IMR-90 (cell line): Measurements from ENCODE around the gene UQCC5. TPM values are rescaled to one million over a fixed set of nuclear protein-coding genes. Genes with fewer than 3 reads are reported as not detected.

Source experiments
- ATAC-seq: fragments of 200-7000 bp; cut with Tn5 transposase; 2 replicates; pipeline ENCODE4 v1.9.1; 2020; ENCODE audit warnings: low read depth, mild to moderate bottlenecking, moderate library complexity
- BruUV-seq: library from RNA; stranded (reverse); fragments of 400-500 nt; replicated peaks from 2 replicates; lab custom pipeline; 2021; lab: Mats Ljungman, UMichigan
- CTCF ChIA-PET: fragments of 300-600 bp; formaldehyde crosslinking; extraction: SDS; loops from one replicate; lab custom pipeline; 2021; ENCODE audit warnings: antibody characterized with exemption; lab: Yijun Ruan, JAX
- POLR2A ChIA-PET: fragments of 300-600 bp; sonication (Branson Sonifier 250); formaldehyde crosslinking; loops from one replicate; lab custom pipeline; 2022; ENCODE audit warnings: antibody characterized with exemption; ENCODE audit not compliant: unreplicated experiment; lab: Charles Lee
- DNase-seq: peaks from one replicate; pipeline ENCODE4 v3.0.0; 2013
- H2AFZ ChIP-seq: replicated peaks from 2 replicates; pipeline ENCODE3; 2013; ENCODE audit warnings: low read length, mild to moderate bottlenecking; ENCODE audit not compliant: poor library complexity
- H2AK5ac ChIP-seq: 2 replicates; pipeline ENCODE4 v1.6.1; 2013; ENCODE audit warnings: low read depth, low read length, inconsistent platforms
- H2AK9ac ChIP-seq: replicated peaks from 2 replicates; pipeline ENCODE3; 2013; ENCODE audit warnings: mild to moderate bottlenecking, low read depth, low read length, moderate library complexity; ENCODE audit not compliant: poor library complexity
- H2BK120ac ChIP-seq: 2 replicates; pipeline ENCODE4 v1.6.1; 2013; ENCODE audit warnings: low read depth, low read length, inconsistent platforms
- H2BK15ac ChIP-seq: 3 replicates; pipeline ENCODE4 v1.6.1; 2013; ENCODE audit warnings: low read depth, low read length, inconsistent platforms
- H2BK20ac ChIP-seq: 2 replicates; pipeline ENCODE4 v1.6.1; 2013; ENCODE audit warnings: low read depth, mild to moderate bottlenecking, inconsistent platforms, low read length, moderate library complexity
- H2BK5ac ChIP-seq: 2 replicates; pipeline ENCODE4 v1.6.1; 2013; ENCODE audit warnings: mild to moderate bottlenecking, low read depth, low read length, inconsistent platforms; ENCODE audit not compliant: poor library complexity, severe bottlenecking
- H3K14ac ChIP-seq: replicated peaks from 2 replicates; pipeline ENCODE4 v1.6.1; 2013; ENCODE audit warnings: low read depth, low read length, inconsistent platforms
- H3K18ac ChIP-seq: 2 replicates; pipeline ENCODE4 v1.6.1; 2013; ENCODE audit warnings: low read depth, low read length, control low read depth
- H3K23ac ChIP-seq: 2 replicates; pipeline ENCODE4 v1.6.1; 2013; ENCODE audit warnings: low read depth, low read length, inconsistent platforms
- H3K27ac ChIP-seq: 2 replicates; pipeline ENCODE4 v1.5.1; 2013; ENCODE audit warnings: mild to moderate bottlenecking, control low read depth, low read length; ENCODE audit not compliant: insufficient read depth
- H3K27me3 ChIP-seq: 2 replicates; pipeline ENCODE4 v1.6.1; 2013; ENCODE audit warnings: low read length; ENCODE audit not compliant: control insufficient read depth, insufficient read depth
- H3K36me3 ChIP-seq: 2 replicates; pipeline ENCODE4 v1.6.1; 2013; ENCODE audit warnings: low read length, mixed read lengths; ENCODE audit not compliant: control insufficient read depth, insufficient read depth
- H3K4ac ChIP-seq: 2 replicates; pipeline ENCODE4 v1.6.1; 2013; ENCODE audit warnings: low read depth, low read length, inconsistent platforms
- H3K4me1 ChIP-seq: 2 replicates; pipeline ENCODE4 v1.6.1; 2013; ENCODE audit warnings: low read length, mixed read lengths; ENCODE audit not compliant: control insufficient read depth, insufficient read depth
- H3K4me2 ChIP-seq: 2 replicates; pipeline ENCODE4 v1.6.1; 2013; ENCODE audit warnings: low read depth, mild to moderate bottlenecking, control low read depth, low read length, moderate library complexity
- H3K4me3 ChIP-seq: 2 replicates; pipeline ENCODE4 v1.5.1; 2013; ENCODE audit warnings: low read depth, mild to moderate bottlenecking, control low read depth, low read length, moderate library complexity; ENCODE audit not compliant: insufficient read depth
- H3K56ac ChIP-seq: 2 replicates; pipeline ENCODE4 v1.6.1; 2013; ENCODE audit warnings: low read length, inconsistent platforms; ENCODE audit not compliant: insufficient read depth; ENCODE audit errors: extremely low read depth
- H3K79me1 ChIP-seq, 2 experiments: 2 replicates each; pipeline ENCODE4 v1.6.1; 2013; ENCODE audit warnings: low read length in 2 of 2, inconsistent platforms in 1 of 2, low read depth in 1 of 2
- H3K9ac ChIP-seq: 2 replicates; pipeline ENCODE4 v1.6.1; 2013; ENCODE audit warnings: low read depth, low read length, control low read depth
- H3K9me1 ChIP-seq: 2 replicates; pipeline ENCODE4 v1.6.1; 2013; ENCODE audit warnings: low read length, inconsistent platforms; ENCODE audit not compliant: insufficient read depth
- H3K9me3 ChIP-seq: 2 replicates; pipeline ENCODE4 v1.6.1; 2013; ENCODE audit warnings: low read length; ENCODE audit not compliant: control insufficient read depth, insufficient read depth
- H4K20me1 ChIP-seq: 2 replicates; pipeline ENCODE4 v1.6.1; 2013; ENCODE audit warnings: low read length, inconsistent platforms; ENCODE audit not compliant: insufficient read depth
- H4K5ac ChIP-seq: 2 replicates; pipeline ENCODE4 v1.6.1; 2013; ENCODE audit warnings: mild to moderate bottlenecking, low read depth, low read length, control low read depth
- H4K8ac ChIP-seq, 2 experiments: 2 replicates each; pipeline ENCODE4 v1.6.1; 2013; ENCODE audit warnings: low read depth in 2 of 2, low read length in 2 of 2, control low read depth in 1 of 2, inconsistent platforms in 1 of 2
- H4K91ac ChIP-seq: 2 replicates; pipeline ENCODE4 v1.6.1; 2013; ENCODE audit warnings: low read depth, low read length, inconsistent platforms; ENCODE audit not compliant: insufficient read depth
- BHLHE40 ChIP-seq: fragments of 150-350 bp; IDR thresholded peaks from 2 replicates; pipeline ENCODE4 v1.6.1; 2016; ENCODE audit warnings: mild to moderate bottlenecking, low read depth, low read length
- CEBPB ChIP-seq: IDR thresholded peaks from 2 replicates; pipeline ENCODE4 v1.6.1; 2012; ENCODE audit warnings: low read depth, low read length, improper control_type of control experiment
- CHD1 ChIP-seq: IDR thresholded peaks from 2 replicates; pipeline ENCODE4 v1.6.1; 2012; ENCODE audit warnings: low read depth, low read length, improper control_type of control experiment
- CTCF ChIP-seq: conservative IDR thresholded peaks from 2 replicates; pipeline ENCODE4 v1.5.1; 2012; ENCODE audit warnings: mild to moderate bottlenecking, low read depth, low read length, improper control_type of control experiment
- ELK1 ChIP-seq: fragments of 150-350 bp; IDR thresholded peaks from 2 replicates; pipeline ENCODE4 v1.6.1; 2016; ENCODE audit warnings: low read depth, mild to moderate bottlenecking, low read length, moderate library complexity, borderline replicate concordance
- FOS ChIP-seq: fragments of 150-350 bp; IDR thresholded peaks from 2 replicates; pipeline ENCODE4 v1.6.1; 2016; ENCODE audit warnings: low read depth, low read length
- MAFK ChIP-seq: IDR thresholded peaks from 2 replicates; pipeline ENCODE4 v1.6.1; 2012; ENCODE audit warnings: low read depth, low read length, improper control_type of control experiment
- MAZ ChIP-seq: IDR thresholded peaks from 2 replicates; pipeline ENCODE4 v1.6.1; 2012; ENCODE audit warnings: low read depth, mild to moderate bottlenecking, low read length, improper control_type of control experiment, moderate library complexity, borderline replicate concordance
- MXI1 ChIP-seq: IDR thresholded peaks from 2 replicates; pipeline ENCODE4 v1.6.1; 2012; ENCODE audit warnings: low read depth, mild to moderate bottlenecking, low read length, moderate library complexity, borderline replicate concordance
- NFE2L2 ChIP-seq: fragments of 150-350 bp; IDR thresholded peaks from 2 replicates; pipeline ENCODE4 v1.6.1; 2016; ENCODE audit warnings: low read depth, mild to moderate bottlenecking, low read length
- RAD21 ChIP-seq: IDR thresholded peaks from 2 replicates; pipeline ENCODE4 v1.6.1; 2012; ENCODE audit warnings: low read length, improper control_type of control experiment
- RCOR1 ChIP-seq: IDR thresholded peaks from 2 replicates; pipeline ENCODE4 v1.6.1; 2012; ENCODE audit warnings: mild to moderate bottlenecking, low read length, improper control_type of control experiment; ENCODE audit not compliant: insufficient replicate concordance
- RFX5 ChIP-seq: IDR thresholded peaks from 2 replicates; pipeline ENCODE4 v1.8.0; 2012; ENCODE audit warnings: low read depth, mild to moderate bottlenecking, low read length, moderate library complexity
- SMC3 ChIP-seq: fragments of 150-350 bp; IDR thresholded peaks from 2 replicates; pipeline ENCODE4 v1.6.1; 2016; ENCODE audit warnings: low read depth, mild to moderate bottlenecking, antibody characterized with exemption, low read length, moderate library complexity
- USF2 ChIP-seq: fragments of 150-350 bp; IDR thresholded peaks from 2 replicates; pipeline ENCODE4 v1.6.1; 2017; ENCODE audit warnings: mild to moderate bottlenecking, antibody characterized with exemption, low read length, low read depth
- WGBS, 2 experiments: methylation state at CpG; one replicate each; pipeline versions ENCODE4 v1.1.5 to v1.1.7; 2013; ENCODE audit warnings: missing lambda C conversion rate in 2 of 2; ENCODE audit not compliant: insufficient read length in 1 of 2; ENCODE audit errors: extremely low coverage in 2 of 2; 5-methylcytosine and 5-hydroxymethylcytosine counted together
- dilution Hi-C: fragments of 300-500 bp; cut with HindIII; formaldehyde crosslinking; loops from one replicate; pipeline ENCODE4 v1.14.3; 2018; ENCODE audit warnings: low sequenced_read_pairs; ENCODE audit not compliant: unreplicated experiment
- in situ Hi-C: fragments of 300-500 bp; cut with MboI; formaldehyde crosslinking; loops from 3 replicates; pipeline ENCODE4 v1.14.3; 2019; ENCODE audit warnings: low sequenced_read_pairs, inconsistent platforms, mixed read lengths
- intact Hi-C: fragments of 100-400 bp; cut with micrococcal nuclease; formaldehyde crosslinking; loops from 2 replicates; pipeline ENCODE4 v1.10.0; 2022
- polyA plus RNA-seq, 3 experiments: library from polyadenylated mRNA; depleted of rRNA; stranded (reverse); fragments of >200 nt; gene quantifications; 2 replicates each; pipeline ENCODE4 v1.2.3, GENCODE V29; 2012; ENCODE audit warnings: low replicate concordance in 1 of 3
- total RNA-seq: library from RNA; depleted of rRNA; stranded (reverse); fragments of >200 nt; gene quantifications from 2 replicates; pipeline ENCODE4 v1.2.3, GENCODE V29; 2012

Gene UQCC5
- total and polyA plus RNA-seq, 2 of the 4 experiments (the other 2 are of a cell fraction), result 1.1 to 16.9 TPM

- H3K27me3 ChIP-seq, result no peaks in the 10 kb centered on the region
- intact Hi-C loops, result no loop called here
- no peak overlapping the region for H3K4me2 ChIP-seq
- dilution Hi-C loops, result no loop called here
- H4K5ac ChIP-seq, result no peak overlapping the region
- peaks cover 45% of the 10 kb centered on the region for H3K36me3 ChIP-seq
- H2BK5ac ChIP-seq, result no peak overlapping the region
- no peak overlapping the region for H2AFZ ChIP-seq
- in situ Hi-C loops, result no loop called here
- ATAC-seq (no peak), DNase-seq (no peak)
- H3K9me3 ChIP-seq, result no peaks in the 10 kb centered on the region
- H4K91ac ChIP-seq, result no peak overlapping the region
- no peak overlapping the region for H2BK120ac ChIP-seq
- H3K4me3 ChIP-seq, result no peak overlapping the region
- no peak overlapping the region for H3K14ac ChIP-seq
- whole genome bisulfite sequencing, 2 experiments, result 100% methylated on average over 4 of the region's 5 CpGs; no CpG with 5 or more reads in 1 of the 2 experiments
- no peak overlapping the region for H2BK15ac ChIP-seq
- POLR2A ChIA-PET, result interaction anchor here (0.7 kb wide), 1 partner anchor 1936 kb away, joined by 8 read pairs; no protein-coding TSS in a partner anchor
- no TSS peak for BruUV-seq
- H3K4me1 ChIP-seq, result no peaks in the 10 kb centered on the region; the same call in 1 of the 2 replicates
- no peak overlapping the region for H3K27ac ChIP-seq
- H3K56ac ChIP-seq, result no peak overlapping the region
- no peak overlapping the region for H3K18ac ChIP-seq
- H3K23ac ChIP-seq, result no peak overlapping the region
- H3K79me1 ChIP-seq, result peaks cover 21 to 35% of the 10 kb centered on the region in 2 experiments
- peaks cover 7% of the 10 kb centered on the region; the same call in 1 of the 2 replicates for H3K9me1 ChIP-seq
- H3K4ac ChIP-seq, result no peak overlapping the region
- H4K20me1 ChIP-seq, result peaks cover 3% of the 10 kb centered on the region; the same call in 1 of the 2 replicates
- no peak overlapping the region for H2BK20ac ChIP-seq
- H2AK9ac ChIP-seq, result no peak overlapping the region
- H3K9ac ChIP-seq, result no peak overlapping the region
- no peak overlapping the region for H4K8ac ChIP-seq
- CTCF ChIA-PET, result no interaction called here
- no peak overlapping the region for H2AK5ac ChIP-seq
- TF ChIP-seq SMC3 (no peak), CHD1 (no peak), RCOR1 (no peak), MXI1 (no peak), BHLHE40 (no peak), FOS (no peak), MAFK (no peak), CTCF (no peak), USF2 (no peak), RFX5 (no peak), NFE2L2 (no peak), RAD21 (no peak), MAZ (no peak), CEBPB (no peak), ELK1 (no peak)
These were observed 17.8 kb downstream of the UQCC5 start for GRCh38 chr3:52554026-52554755.
